GM21529 (cell line): ENCODE measurements around the gene ATP2A3.
A peak's percentile ranks its signal among the peaks of the same experiment; 100 is the strongest.

Experiments used
- ATAC-seq: cut with Tn5 transposase; IDR thresholded peaks from one replicate; pipeline ENCODE4 v1.9.1; 2021; ENCODE audit not compliant: unreplicated experiment

ATP2A3 gene

GRCh38 chr17:3964203-3965117, at the start of gene ATP2A3:
TSS of gene ATP2A3 (minus strand) at chr17:3964437. CDS start at chr17:3964291, 146 bp downstream.
- ATAC-seq: peak; percentile 48

- ATAC-seq: no peak
These were observed 46.5 kb upstream of the ATP2A3 start for GRCh38 chr17:4010754-4011153.

- no peak for ATAC-seq
These were observed 45.0 kb upstream of the ATP2A3 start for GRCh38 chr17:4009186-4009785.

- ATAC-seq: no peak
These were observed 44.4 kb upstream of the ATP2A3 start for GRCh38 chr17:4008441-4009185.

GRCh38 chr17:4008082-4008435, 43.8 kb upstream of the ATP2A3 start:
- no peak for ATAC-seq

- ATAC-seq: no peak
These were observed 43.3 kb upstream of the ATP2A3 start for GRCh38 chr17:4007346-4008081.

- no peak for ATAC-seq
These were observed 42.5 kb upstream of the ATP2A3 start for GRCh38 chr17:4006745-4007211.

GRCh38 chr17:4006165-4006589, 41.9 kb upstream of the ATP2A3 start:
- no peak for ATAC-seq

- ATAC-seq: no peak
These were observed 41.3 kb upstream of the ATP2A3 start for GRCh38 chr17:4005296-4006164.

GRCh38 chr17:4004517-4005295, 40.5 kb upstream of the ATP2A3 start:
- ATAC-seq: no peak

- ATAC-seq: no peak
These were observed 39.5 kb upstream of the ATP2A3 start for GRCh38 chr17:4003501-4004421.

GRCh38 chr17:4003131-4003500, 38.9 kb upstream of the ATP2A3 start:
- no peak for ATAC-seq

- no peak for ATAC-seq
These were observed 36.9 kb upstream of the ATP2A3 start for GRCh38 chr17:4001048-4001590.

- ATAC-seq: no peak
These were observed 34.2 kb upstream of the ATP2A3 start for GRCh38 chr17:3998436-3998835.

- no peak for ATAC-seq
These were observed 30.8 kb upstream of the ATP2A3 start for GRCh38 chr17:3995067-3995466.

GRCh38 chr17:3994221-3994576, 30.0 kb upstream of the ATP2A3 start:
- no peak for ATAC-seq

GRCh38 chr17:3993493-3994220, 29.4 kb upstream of the ATP2A3 start:
- ATAC-seq: no peak
